LHCN-M2 (cell line): ENCODE results near the gene GRIA1. TPM values are rescaled to one million over a fixed set of nuclear protein-coding genes. Genes with fewer than 3 reads are reported as not detected.

ENCODE experiments used
- DNase-seq: peaks from one replicate; pipeline ENCODE4 v3.0.0-alpha.2; 2012; ENCODE audit warnings: low read depth
- total RNA-seq: library from RNA; depleted of rRNA; stranded (reverse); fragments of >200 nt; gene quantifications from 2 replicates; pipeline ENCODE4 v1.2.3, GENCODE V29; 2014

GRIA1 gene
- total RNA-seq, 1 experiment from 2014 or later, result 10.0 TPM

- DNase-seq, result no peak
Observed at GRCh38 chr5:153498516-153498915, 8.0 kb downstream of the GRIA1 start.

DNA sequence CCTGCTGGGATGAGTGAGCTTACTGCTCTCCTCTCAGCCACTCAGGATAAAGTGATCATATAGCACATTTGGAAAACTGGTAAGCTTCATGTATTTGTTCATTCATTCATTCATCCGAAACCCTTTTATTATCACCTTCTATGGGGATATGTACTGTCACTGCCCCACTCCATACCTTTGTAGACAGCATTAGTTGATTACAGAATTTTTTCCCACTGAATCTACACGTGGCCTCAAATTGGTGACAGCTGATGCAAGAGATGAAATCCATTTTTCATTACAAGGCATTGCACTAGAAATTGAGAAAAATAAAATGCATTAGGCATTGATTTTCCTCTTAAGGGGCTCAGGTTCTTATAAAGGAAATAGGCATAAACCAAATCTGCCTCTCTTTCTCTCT is 9.7 kb downstream of the GRIA1 start:
- no peak for DNase-seq

DNA sequence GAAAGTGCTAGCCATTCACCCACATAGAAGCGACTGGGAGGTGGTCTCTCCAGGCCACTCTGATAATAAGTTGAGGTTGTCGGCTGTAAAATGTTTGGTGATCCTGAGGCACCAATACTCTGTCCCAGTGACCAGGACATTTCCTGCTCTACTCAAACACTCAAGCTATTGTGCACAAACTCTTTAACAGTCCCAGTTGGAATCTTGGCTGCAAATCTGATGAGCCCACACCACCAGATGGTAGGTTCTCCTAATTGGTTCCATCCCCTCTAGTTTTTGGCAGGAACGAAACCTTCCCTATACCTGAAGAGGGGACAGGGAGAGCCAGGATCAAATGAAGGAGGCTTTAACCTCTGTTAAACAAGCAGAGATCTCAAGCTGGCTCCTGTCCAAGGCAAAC is 14.3 kb downstream of the GRIA1 start:
- DNase-seq, result no peak

GRCh38 chr5:153508700-153509099 is 18.2 kb downstream of the GRIA1 start:
- DNase-seq, result no peak

DNA sequence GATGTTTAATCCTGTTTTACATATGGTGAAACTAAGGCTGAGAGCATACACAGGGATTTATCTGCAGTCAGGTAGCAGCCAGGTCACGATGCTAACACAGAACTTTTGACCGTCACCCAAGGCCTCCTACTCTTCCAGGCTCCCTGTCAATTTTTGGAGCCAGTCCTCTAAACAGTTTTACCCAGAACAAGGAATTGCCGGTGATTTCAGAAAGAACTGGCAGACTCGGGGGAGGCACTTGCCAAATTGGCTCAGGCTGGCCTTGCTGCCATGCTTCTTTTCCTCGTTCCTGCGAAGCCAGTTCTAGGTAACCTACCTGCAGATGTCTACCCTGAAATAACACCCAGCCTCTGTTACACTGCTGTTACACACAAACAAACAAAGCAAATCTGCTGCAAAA is 21.2 kb downstream of the GRIA1 start:
- DNase-seq, result no peak

- DNase-seq, result peak; percentile 69
Observed at GRCh38 chr5:153513156-153513555, 22.7 kb downstream of the GRIA1 start.

GRCh38 chr5:153515301-153515700 is 24.8 kb downstream of the GRIA1 start:
- peak; percentile 78 for DNase-seq

DNA sequence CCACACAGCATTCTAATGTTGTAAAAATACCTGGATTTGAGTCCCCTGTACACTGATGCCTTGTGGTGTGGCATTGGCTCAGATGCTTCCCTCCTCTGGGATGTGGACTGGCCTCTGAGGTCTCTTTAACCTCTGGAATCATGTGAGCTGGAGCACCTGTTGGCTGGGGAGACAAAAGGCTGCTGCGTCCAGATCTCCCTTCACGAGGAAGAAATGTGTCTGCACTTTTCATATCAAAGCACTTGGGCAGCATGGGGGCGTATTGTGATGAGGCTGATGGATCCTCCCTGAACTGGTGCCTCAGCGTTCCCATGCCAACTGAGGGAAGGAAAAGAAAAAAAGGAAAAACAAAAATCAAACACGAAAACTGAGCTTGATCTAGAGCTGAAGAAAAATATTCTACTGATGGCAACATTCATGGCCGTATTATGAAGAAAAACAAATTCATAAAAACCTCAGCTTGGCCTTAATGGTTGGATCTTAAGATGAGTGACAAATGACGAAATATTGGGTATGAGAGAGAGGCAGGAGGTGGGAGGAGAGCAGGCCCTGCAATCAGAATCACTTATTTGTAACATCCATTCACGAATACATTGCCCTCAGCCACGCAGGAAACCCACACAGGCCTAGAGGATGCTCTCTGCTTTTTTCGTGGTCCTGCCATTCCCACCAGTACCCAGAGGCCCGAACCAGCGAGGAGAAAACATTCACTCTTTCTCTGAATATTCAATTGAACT is 26.2 kb downstream of the GRIA1 start:
- peak; percentile 29 for DNase-seq

- no peak for DNase-seq
Observed at GRCh38 chr5:153517241-153517611, 26.8 kb downstream of the GRIA1 start.

- no peak for DNase-seq
Observed at GRCh38 chr5:153520137-153520536, 29.7 kb downstream of the GRIA1 start.

DNA sequence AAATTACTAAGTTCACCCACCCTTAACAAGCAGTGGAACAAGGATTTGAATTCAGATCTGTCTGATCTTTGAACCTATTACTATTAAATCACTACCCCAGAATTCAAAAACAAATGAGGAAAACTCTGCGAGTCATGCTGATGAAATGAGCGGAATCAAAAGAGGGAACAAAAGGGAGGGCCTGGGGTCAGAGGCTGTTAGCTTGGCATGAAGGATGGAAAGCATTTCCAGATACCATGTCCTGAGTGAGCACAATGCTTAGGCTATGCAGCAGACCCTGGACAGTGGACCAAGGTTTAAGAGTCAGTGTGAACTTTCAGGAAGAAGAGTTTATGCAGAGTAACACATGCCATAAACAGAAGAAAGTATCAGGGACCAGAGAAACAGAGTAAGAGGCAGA is 30.5 kb downstream of the GRIA1 start:
- DNase-seq, result peak; percentile 74

DNA sequence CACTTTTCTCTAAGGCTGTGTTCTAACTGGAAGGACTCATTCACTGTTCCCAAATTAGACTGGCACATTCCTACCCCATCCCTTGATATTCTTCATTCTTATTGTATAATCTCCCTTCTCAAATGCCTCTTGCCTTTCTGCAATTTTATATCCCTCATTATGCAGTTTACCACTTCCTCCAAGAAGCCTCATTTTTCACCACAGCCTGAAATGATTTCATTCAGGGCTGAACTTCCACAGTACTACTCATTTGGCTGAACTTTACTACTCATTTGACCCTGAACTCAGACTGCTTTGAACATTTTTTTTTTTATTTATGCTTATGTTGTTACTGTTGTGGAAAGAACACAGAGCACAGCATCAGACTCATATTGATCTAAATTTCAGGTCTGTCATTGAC is 32.7 kb downstream of the GRIA1 start:
- DNase-seq, result peak; percentile 91

- DNase-seq, result peak; percentile 70
Observed at GRCh38 chr5:153523831-153524230, 33.4 kb downstream of the GRIA1 start.

GRCh38 chr5:153525536-153525935 is 35.1 kb downstream of the GRIA1 start:
- DNase-seq, result peak; percentile 22

DNA sequence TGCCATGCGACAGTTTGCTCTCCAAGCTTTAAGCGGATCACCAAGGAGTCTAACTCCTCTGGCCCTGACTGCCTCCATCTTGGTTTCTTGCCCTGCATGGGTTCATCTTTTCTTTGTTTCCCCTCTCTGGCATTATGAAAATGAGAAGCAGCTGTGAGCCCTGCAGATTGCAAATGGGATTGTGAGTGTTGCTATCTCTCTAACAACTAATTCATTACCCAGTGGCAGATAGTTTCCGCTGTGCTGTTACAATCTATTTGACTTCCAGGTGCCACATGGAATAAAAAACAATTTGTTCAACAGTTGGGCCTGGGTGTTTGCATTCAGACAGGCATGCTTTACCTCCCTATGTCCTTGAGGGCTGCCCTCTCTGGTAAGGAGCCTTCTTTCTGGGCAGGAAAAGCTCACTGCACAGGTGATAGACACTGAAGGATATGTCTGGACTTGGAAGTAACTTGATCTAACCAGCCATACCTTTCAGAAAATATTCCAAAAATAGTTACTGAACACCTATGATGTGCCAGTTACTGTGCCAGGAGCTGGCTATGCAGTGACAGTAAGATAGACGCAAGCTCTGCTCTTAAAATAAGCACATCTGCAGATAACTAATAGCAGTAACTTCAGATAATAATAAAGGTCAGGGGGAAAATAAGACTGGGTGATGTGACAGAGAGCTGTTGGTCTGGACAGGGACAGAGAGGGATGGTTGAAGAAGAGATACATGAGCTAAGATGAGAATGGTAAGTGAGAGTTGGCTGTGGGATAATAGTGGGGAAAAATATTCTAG is 40.1 kb downstream of the GRIA1 start:
- no peak for DNase-seq

GRCh38 chr5:153533546-153533945 is 43.1 kb downstream of the GRIA1 start:
- DNase-seq, result no peak

GRCh38 chr5:153534102-153534501 is 43.6 kb downstream of the GRIA1 start:
- no peak for DNase-seq

DNA sequence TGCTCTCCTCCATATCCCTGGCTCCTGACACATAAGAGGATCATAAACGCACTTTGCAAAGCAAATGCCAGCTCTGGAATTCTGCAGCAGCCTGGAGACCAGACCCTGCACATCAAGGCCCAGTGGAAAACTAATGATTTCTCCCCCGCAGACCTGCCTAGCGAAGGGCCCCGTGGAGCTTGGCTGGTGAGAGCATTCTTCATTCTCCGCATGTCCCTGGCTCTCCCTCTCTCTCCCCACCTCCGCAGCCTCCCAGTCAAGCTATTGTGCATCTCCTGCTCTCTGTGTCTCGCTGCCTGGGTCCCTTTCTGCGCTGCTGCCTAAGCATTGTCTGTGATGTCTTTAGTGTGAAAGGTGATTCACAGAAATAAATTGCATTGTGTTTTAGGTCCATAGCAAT is 46.7 kb downstream of the GRIA1 start:
- DNase-seq, result no peak

DNA sequence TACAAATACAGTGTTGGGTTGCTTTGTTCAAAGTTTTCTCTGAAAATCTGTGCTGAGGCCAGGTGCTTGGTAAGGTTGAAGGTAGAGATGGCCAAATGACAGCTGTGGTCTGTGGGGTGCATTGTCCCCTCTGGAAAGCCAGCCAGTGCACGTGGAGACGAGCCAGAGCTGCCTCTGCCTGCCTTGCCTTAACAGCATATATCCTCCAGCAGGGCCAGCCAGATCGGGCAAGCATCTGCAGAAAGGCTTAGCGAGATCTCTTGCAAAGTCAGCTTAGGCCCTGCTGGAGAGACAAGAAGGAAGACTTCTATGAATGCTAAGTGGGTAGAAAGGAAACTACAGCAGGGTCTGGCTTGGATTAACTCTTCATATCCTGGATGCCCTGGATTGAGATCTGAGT is 49.5 kb downstream of the GRIA1 start:
- no peak for DNase-seq

DNA sequence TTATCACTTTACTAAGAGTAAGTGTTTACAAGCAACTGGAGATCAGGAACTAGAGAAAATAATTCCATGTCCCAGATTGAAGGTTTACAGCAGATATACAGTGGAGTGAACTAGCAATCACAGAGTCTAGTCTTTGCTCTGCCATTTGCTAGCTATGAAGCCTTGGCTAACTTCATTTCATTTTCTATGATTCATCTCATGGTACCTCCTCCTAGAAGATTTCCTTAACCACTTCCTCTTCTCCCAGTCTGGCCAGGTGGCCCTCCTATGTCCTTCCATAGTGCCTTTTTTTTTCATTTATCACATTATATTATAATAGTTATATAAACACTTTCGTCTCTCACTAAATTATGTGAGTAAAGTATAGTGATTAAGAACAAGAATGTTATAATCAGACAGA is 52.1 kb downstream of the GRIA1 start:
- peak; percentile 50 for DNase-seq

DNA sequence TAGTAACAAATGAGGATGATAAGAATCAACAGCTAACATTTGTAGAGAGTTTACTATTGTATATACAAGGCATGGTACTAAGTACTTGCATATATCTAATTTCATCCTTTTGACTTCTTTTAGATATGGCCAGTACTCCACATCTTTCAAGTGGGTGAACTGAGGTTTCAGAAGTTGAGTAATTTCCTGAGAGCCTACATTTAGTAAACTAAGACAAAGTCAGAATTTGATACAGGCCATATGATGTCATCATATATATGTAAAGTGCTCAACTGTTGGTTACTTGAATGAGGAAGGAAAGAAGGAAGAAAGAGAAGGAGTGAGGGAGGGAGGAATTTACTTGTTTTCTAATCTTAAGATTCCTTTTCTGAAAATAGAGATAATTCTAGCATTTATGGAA is 52.8 kb downstream of the GRIA1 start:
- no peak for DNase-seq

DNA sequence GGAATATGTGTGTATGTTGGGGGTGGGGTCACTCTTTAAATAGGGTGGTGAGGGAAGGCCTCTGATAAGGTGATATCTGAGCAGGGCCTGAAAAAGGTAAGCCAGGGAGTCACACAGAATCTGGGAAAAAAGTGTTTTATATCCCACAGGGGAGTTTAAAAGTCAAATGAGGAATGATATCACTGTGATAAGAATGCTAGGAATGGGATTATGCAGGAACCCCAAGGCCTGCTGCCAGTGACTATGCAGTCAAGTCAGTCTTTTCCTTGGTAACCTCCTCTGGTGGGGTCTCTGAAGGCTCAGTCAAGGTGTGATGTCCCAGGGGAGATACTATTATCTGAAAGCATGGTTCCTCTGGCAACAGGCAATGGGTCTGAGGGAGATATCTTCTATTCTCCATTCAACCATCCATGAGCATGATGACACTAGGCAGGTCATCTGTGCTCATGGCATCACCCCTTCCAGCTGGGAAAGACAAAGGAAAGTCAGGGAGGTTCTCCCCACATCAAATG is 53.5 kb downstream of the GRIA1 start:
- no peak for DNase-seq

DNA sequence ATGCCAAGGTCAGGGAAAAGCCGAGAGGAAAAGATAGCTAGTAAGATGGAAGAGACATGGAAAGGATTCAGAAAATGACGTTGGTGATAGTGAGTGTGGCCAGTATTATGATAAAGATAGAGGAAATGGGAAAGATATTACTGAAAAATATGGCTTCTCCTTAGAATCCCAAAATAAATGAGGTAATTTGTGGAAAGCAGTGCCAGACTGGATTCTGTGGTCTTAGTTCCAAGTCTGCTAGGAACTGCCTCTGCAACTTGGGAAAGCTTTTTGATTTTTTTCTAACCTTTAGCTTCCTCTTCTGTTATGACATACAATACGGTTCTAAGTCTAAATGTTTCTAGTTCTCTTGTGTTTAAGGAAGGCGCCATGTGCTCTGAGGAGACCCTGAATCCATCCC is 54.2 kb downstream of the GRIA1 start:
- no peak for DNase-seq
